Measurements from ENCODE around the gene TREX2. TPM values are rescaled to one million over a fixed set of nuclear protein-coding genes. Genes with fewer than 3 reads are reported as not detected.
"Not testable (repeated sequence)": the region's sequence is repeated elsewhere in the genome, so short reads cannot be mapped to it uniquely, and the experiment has no call there.

TREX2 gene
- total and polyA plus RNA-seq, 7 donors = 0.16 to 3.6 (median 1.7) TPM; not detected in 3

- DNase-seq = no peak
- no peaks in the 10 kb centered on the region for H3K9me3 ChIP-seq
- peaks cover 0 to 5% (median 2%) of the 10 kb centered on the region in 4 donors for H3K4me1 ChIP-seq
- WGBS, 2 donors = 49 to 87% methylated on average over 7 of the region's 7 CpGs
- TF ChIP-seq EP300 (IDR thresholded peaks at IDR 0.05) (no peak), CTCF (IDR thresholded peaks at IDR 0.05) (no peak), POLR2AphosphoS5 (IDR thresholded peaks at IDR 0.05) (no peak), POLR2A (IDR thresholded peaks at IDR 0.05) (no peak)
- no peaks in the 10 kb centered on the region for H3K27me3 ChIP-seq
- H3K36me3 ChIP-seq = no peaks in the 10 kb centered on the region
- no peak overlapping the region for H3K27ac ChIP-seq
- intact Hi-C loops (cut with DNase I) = no loop called here
- H3K4me3 ChIP-seq = no peak overlapping the region
Observed at GRCh38 chrX:153406903-153407302, 39.0 kb downstream of the TREX2 start.

GRCh38 chrX:153406011-153406410 is 39.8 kb downstream of the TREX2 start:
- intact Hi-C loops (cut with DNase I) = no loop called here

GRCh38 chrX:153405426-153405825 is 40.4 kb downstream of the TREX2 start:
- WGBS, 2 donors = 32 to 37% methylated on average over 5 of the region's 5 CpGs
- Histone ChIP-seq H3K27ac (no peak overlapping the region), H3K9me3 (no peaks in the 10 kb centered on the region), H3K36me3 (no peaks in the 10 kb centered on the region), H3K27me3 (no peaks in the 10 kb centered on the region), H3K4me3 (no peak overlapping the region), H3K4me1 (no peaks in the 10 kb centered on the region)
- intact Hi-C loops (cut with DNase I) = no loop called here
- no peak for DNase-seq
- TF ChIP-seq EP300 (IDR thresholded peaks at IDR 0.05) (no peak), CTCF (IDR thresholded peaks at IDR 0.05) (no peak), POLR2AphosphoS5 (IDR thresholded peaks at IDR 0.05) (no peak), POLR2A (IDR thresholded peaks at IDR 0.05) (no peak)

More at GRCh38 chrX:153406011-153406410, 39.8 kb downstream of the TREX2 start:
- TF ChIP-seq POLR2AphosphoS5 (IDR thresholded peaks at IDR 0.05) (no peak), EP300 (IDR thresholded peaks at IDR 0.05) (no peak), CTCF (IDR thresholded peaks at IDR 0.05) (no peak), POLR2A (IDR thresholded peaks at IDR 0.05) (no peak)
- no peak overlapping the region for H3K27ac ChIP-seq
- 84 to 90% methylated on average over 9 of the region's 9 CpGs for WGBS, 2 donors
- H3K4me3 ChIP-seq = no peak overlapping the region
- H3K27me3 ChIP-seq = no peaks in the 10 kb centered on the region
- H3K36me3 ChIP-seq = no peaks in the 10 kb centered on the region
- H3K9me3 ChIP-seq = no peaks in the 10 kb centered on the region
- DNase-seq = no peak
- no peaks in the 10 kb centered on the region for H3K4me1 ChIP-seq

GRCh38 chrX:153404333-153404732 is 41.5 kb downstream of the TREX2 start:
- H3K4me3 ChIP-seq; H3K9me3 ChIP-seq; H3K4me1 ChIP-seq; H3K36me3 ChIP-seq; H3K27me3 ChIP-seq; H3K27ac ChIP-seq; intact Hi-C loops (cut with DNase I): not testable (repeated sequence)
- 73 to 85% methylated on average over 5 of the region's 5 CpGs for WGBS, 2 donors
- DNase-seq = peak; percentile 21

- no peaks in the 10 kb centered on the region for H3K27me3 ChIP-seq
- H3K36me3 ChIP-seq = no peaks in the 10 kb centered on the region
- H3K4me1 ChIP-seq = no peaks in the 10 kb centered on the region
- DNase-seq = no peak
- TF ChIP-seq POLR2A (IDR thresholded peaks at IDR 0.05) (no peak), EP300 (IDR thresholded peaks at IDR 0.05) (no peak), POLR2AphosphoS5 (IDR thresholded peaks at IDR 0.05) (no peak), CTCF (IDR thresholded peaks at IDR 0.05) (no peak)
- no peak within 1 kb of the TSS for H3K4me3 ChIP-seq
- 92 to 95% methylated on average over 29 of the region's 29 CpGs for WGBS, 2 donors
- H3K9me3 ChIP-seq = no peaks in the 10 kb centered on the region
- intact Hi-C loops (cut with DNase I) = no loop called here
- no peak within 1 kb of the TSS for H3K27ac ChIP-seq
Observed at GRCh38 chrX:153401133-153401764, 44.6 kb downstream of the TREX2 start, which contains the start of gene PNMA6E. PNMA6E (minus strand) TSS chrX:153401350; CDS start chrX:153398849, 2,501 bp downstream.
